ENCODE data around the gene TECR.

- TF ChIP-seq, protein P1, sequence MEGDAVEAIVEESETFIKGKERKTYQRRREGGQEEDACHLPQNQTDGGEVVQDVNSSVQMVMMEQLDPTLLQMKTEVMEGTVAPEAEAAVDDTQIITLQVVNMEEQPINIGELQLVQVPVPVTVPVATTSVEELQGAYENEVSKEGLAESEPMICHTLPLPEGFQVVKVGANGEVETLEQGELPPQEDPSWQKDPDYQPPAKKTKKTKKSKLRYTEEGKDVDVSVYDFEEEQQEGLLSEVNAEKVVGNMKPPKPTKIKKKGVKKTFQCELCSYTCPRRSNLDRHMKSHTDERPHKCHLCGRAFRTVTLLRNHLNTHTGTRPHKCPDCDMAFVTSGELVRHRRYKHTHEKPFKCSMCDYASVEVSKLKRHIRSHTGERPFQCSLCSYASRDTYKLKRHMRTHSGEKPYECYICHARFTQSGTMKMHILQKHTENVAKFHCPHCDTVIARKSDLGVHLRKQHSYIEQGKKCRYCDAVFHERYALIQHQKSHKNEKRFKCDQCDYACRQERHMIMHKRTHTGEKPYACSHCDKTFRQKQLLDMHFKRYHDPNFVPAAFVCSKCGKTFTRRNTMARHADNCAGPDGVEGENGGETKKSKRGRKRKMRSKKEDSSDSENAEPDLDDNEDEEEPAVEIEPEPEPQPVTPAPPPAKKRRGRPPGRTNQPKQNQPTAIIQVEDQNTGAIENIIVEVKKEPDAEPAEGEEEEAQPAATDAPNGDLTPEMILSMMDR (conservative IDR thresholded peaks at IDR 0.05; ENCODE audit: low read depth, low read length) = no peak
- TF ChIP-seq EZH2 (IDR thresholded peaks at IDR 0.05; ENCODE audit: low read length, unreplicated experiment) (no peak), EZH2phosphoT487 (IDR thresholded peaks at IDR 0.05; ENCODE audit: borderline replicate concordance, low read length) (no peak)
Measured at GRCh38 chr19:14512406-14512961, 16.9 kb upstream of the TECR start.
